SK-N-SH treated with all-trans-retinoic acid at 6 μM for 48 hours (cell line): ENCODE data around the gene PAIP2.

ENCODE experiments used
- ATAC-seq: fragments of 200-7000 bp; cut with Tn5 transposase; 3 replicates; pipeline ENCODE4 v1.9.1; 2020; ENCODE audit warnings: mild to moderate bottlenecking, moderate library complexity
- ARNTL ChIP-seq: fragments of 450-650 bp; formaldehyde crosslinking; IDR thresholded peaks from 2 replicates; pipeline ENCODE4 v1.5.0; 2020; ENCODE audit warnings: low read depth, mild to moderate bottlenecking, moderate library complexity, borderline replicate concordance
- BACH2 ChIP-seq: fragments of 250-450 bp; sonication (Bioruptor Pico); IDR thresholded peaks from 2 replicates; pipeline ENCODE4 v1.9.0; 2021; ENCODE audit warnings: mild to moderate bottlenecking, borderline replicate concordance
- CSDC2 ChIP-seq: fragments of 250-450 bp; sonication (Bioruptor Pico); IDR thresholded peaks from 2 replicates; pipeline ENCODE4 v1.5.0; 2020; ENCODE audit warnings: mild to moderate bottlenecking, moderate library complexity
- ESRRG ChIP-seq: fragments of 250-450 bp; sonication (Bioruptor Pico); IDR thresholded peaks from 2 replicates; pipeline ENCODE4 v1.6.1; 2021; ENCODE audit warnings: mild to moderate bottlenecking
- GLIS3 ChIP-seq: fragments of 250-450 bp; sonication (Bioruptor Pico); IDR thresholded peaks from 2 replicates; pipeline ENCODE4 v1.5.0; 2020; ENCODE audit warnings: mild to moderate bottlenecking, moderate library complexity
- OSR1 ChIP-seq: fragments of 250-450 bp; sonication (Bioruptor Pico); IDR thresholded peaks from 2 replicates; pipeline ENCODE4 v1.8.0; 2022; ENCODE audit warnings: moderate library complexity, mild to moderate bottlenecking, inconsistent platforms
- PPARA ChIP-seq: fragments of 250-450 bp; sonication (Bioruptor Pico); IDR thresholded peaks from 2 replicates; pipeline ENCODE4 v1.5.0; 2020; ENCODE audit warnings: mild to moderate bottlenecking, borderline replicate concordance
- RARB ChIP-seq: fragments of 250-450 bp; sonication (Bioruptor Pico); IDR thresholded peaks from 2 replicates; pipeline ENCODE4 v1.8.0; 2021; ENCODE audit warnings: mild to moderate bottlenecking, moderate library complexity
- SNAI2 ChIP-seq: fragments of 250-450 bp; sonication (Bioruptor Pico); IDR thresholded peaks from 2 replicates; pipeline ENCODE4 v1.5.0; 2020; ENCODE audit warnings: mild to moderate bottlenecking, moderate library complexity
- TOX ChIP-seq: fragments of 250-450 bp; sonication (Bioruptor Pico); IDR thresholded peaks from 2 replicates; pipeline ENCODE4 v1.8.0; 2021; ENCODE audit warnings: mild to moderate bottlenecking, moderate library complexity, borderline replicate concordance
- TSHZ2 ChIP-seq: fragments of 250-450 bp; sonication (Bioruptor Pico); IDR thresholded peaks from 2 replicates; pipeline ENCODE4 v1.5.0; 2020; ENCODE audit warnings: mild to moderate bottlenecking, moderate library complexity
- ZC3H10 ChIP-seq: fragments of 250-450 bp; sonication (Bioruptor Pico); IDR thresholded peaks from 2 replicates; pipeline ENCODE4 v1.5.1; 2021; ENCODE audit warnings: mild to moderate bottlenecking, moderate library complexity
- ZFP3 ChIP-seq: fragments of 250-450 bp; sonication (Bioruptor Pico); IDR thresholded peaks from 2 replicates; pipeline ENCODE4 v1.5.0; 2020; ENCODE audit warnings: mild to moderate bottlenecking, moderate library complexity
- ZFP30 ChIP-seq: fragments of 450-650 bp; formaldehyde crosslinking; IDR thresholded peaks from 2 replicates; pipeline ENCODE4 v1.5.0; 2022; ENCODE audit warnings: mild to moderate bottlenecking, moderate library complexity
- ZNF565 ChIP-seq: fragments of 450-650 bp; formaldehyde crosslinking; conservative IDR thresholded peaks from 2 replicates; pipeline ENCODE4 v1.5.0; 2020; ENCODE audit warnings: low read depth, mild to moderate bottlenecking, moderate library complexity
- ZNF70 ChIP-seq: fragments of 450-650 bp; formaldehyde crosslinking; IDR thresholded peaks from 2 replicates; pipeline ENCODE4 v1.5.0; 2020; ENCODE audit warnings: mild to moderate bottlenecking, moderate library complexity
- ZNF8 ChIP-seq: fragments of 450-650 bp; formaldehyde crosslinking; IDR thresholded peaks from 2 replicates; pipeline ENCODE4 v1.5.0; 2020; ENCODE audit warnings: mild to moderate bottlenecking, moderate library complexity
- TF ChIP-seq, protein P1 (sequence below): fragments of 250-450 bp; sonication (Bioruptor Pico); IDR thresholded peaks from 2 replicates; pipeline ENCODE4 v1.5.1; 2021; ENCODE audit warnings: mild to moderate bottlenecking, moderate library complexity
- TF ChIP-seq, protein P2 (sequence below): fragments of 250-450 bp; sonication (Bioruptor Pico); IDR thresholded peaks from 2 replicates; pipeline ENCODE4 v1.5.1; 2020; ENCODE audit warnings: low read depth, mild to moderate bottlenecking, moderate library complexity
- TF ChIP-seq, protein P3 (sequence below): fragments of 250-450 bp; sonication (Bioruptor Pico); IDR thresholded peaks from 2 replicates; pipeline ENCODE4 v1.8.0; 2021; ENCODE audit warnings: low read depth, mild to moderate bottlenecking, moderate library complexity, borderline replicate concordance
- TF ChIP-seq, protein P4 (sequence below): fragments of 250-450 bp; sonication (Bioruptor Pico); IDR thresholded peaks from 2 replicates; pipeline ENCODE4 v1.8.0; 2020; ENCODE audit warnings: mild to moderate bottlenecking, moderate library complexity, borderline replicate concordance

Gene PAIP2

DNA sequence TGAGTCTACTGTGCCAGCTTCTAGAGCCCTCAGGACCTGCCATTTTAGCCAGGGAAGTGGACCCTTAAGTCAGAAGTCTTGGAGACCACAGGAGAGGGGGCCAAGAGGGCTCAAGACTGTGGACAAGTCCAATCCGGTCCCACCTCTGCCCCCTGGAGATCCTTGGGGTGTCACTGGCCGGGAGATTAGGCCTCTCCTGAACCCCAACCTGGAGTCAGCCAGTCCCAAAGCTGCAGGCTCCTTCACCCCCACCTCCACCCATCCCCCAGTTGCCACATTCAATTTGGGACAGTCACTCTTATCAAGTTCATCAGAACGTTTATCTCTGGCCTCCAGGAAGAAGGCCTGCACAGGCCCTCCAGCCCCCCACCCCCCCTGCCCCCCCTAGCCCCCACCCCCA lies 41.2 kb downstream of the PAIP2 start (continued):
- TF ChIP-seq PPARA (CRISPR knock-in tag) (no peak), ARNTL (CRISPR knock-in tag) (no peak)

DNA sequence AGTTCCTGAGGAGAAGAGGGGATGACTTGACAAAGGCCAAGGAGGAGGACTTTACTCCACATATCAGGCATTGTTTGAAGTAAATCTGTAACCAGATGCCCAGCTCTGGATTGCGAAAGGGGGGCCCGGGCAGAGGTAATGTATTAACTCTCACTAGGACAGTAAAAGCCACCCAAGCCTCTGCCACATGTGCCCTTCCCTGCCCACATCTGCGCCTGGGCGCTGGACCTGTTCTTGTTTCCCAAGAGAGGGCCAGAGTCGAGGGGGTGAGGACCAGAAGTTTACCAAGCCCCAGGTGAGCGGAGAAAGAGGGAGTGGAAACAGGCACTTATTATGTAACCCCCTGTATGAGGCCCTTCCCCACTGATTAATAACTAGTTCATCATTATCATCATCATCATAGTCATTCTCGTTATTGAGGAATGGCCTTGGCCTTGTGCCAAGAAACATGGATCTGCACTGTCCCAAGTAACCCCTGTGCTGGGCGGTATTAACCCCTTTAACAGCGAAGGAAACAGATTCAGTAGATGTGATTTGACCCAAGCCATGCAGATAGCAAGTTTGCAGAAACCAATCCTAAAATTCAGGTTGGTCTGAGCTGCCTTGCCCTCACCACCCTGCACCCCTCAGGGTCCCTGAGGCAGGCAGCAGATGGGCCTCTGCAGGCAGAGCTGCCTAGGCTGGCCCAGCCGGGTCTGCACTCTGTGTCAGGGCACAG lies 41.8 kb downstream of the PAIP2 start, which contains the start of gene SLC23A1:
Gene SLC23A1, minus strand, starts transcription at position 23 of the 718 bp plus-strand sequence. CDS start 44 bp downstream, outside the sequence.
- no peak; the same call in 2 of the 3 replicates for ATAC-seq

GRCh38 chr5:139383993-139384590 lies 42.4 kb downstream of the PAIP2 start:
- no peak for ATAC-seq
- TF ChIP-seq ZC3H10 (CRISPR knock-in tag), result no peak
- no peak for TF ChIP-seq PPARA (CRISPR knock-in tag)
- TF ChIP-seq ZFP30 (CRISPR knock-in tag), result no peak
- TF ChIP-seq CSDC2, result no peak
- no peak for TF ChIP-seq RARB (CRISPR knock-in tag)
- no peak for TF ChIP-seq OSR1 (CRISPR knock-in tag)
- no peak for TF ChIP-seq GLIS3 (CRISPR knock-in tag)
- no peak for TF ChIP-seq ESRRG
- no peak for TF ChIP-seq SNAI2 (CRISPR knock-in tag)
- TF ChIP-seq, protein P1, sequence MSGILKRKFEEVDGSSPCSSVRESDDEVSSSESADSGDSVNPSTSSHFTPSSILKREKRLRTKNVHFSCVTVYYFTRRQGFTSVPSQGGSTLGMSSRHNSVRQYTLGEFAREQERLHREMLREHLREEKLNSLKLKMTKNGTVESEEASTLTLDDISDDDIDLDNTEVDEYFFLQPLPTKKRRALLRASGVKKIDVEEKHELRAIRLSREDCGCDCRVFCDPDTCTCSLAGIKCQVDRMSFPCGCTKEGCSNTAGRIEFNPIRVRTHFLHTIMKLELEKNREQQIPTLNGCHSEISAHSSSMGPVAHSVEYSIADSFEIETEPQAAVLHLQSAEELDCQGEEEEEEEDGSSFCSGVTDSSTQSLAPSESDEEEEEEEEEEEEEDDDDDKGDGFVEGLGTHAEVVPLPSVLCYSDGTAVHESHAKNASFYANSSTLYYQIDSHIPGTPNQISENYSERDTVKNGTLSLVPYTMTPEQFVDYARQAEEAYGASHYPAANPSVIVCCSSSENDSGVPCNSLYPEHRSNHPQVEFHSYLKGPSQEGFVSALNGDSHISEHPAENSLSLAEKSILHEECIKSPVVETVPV (CRISPR knock-in tag), result no peak
- TF ChIP-seq BACH2, result no peak

More for the DNA sequence above, 41.8 kb downstream of the PAIP2 start, which contains the start of gene SLC23A1:
- TF ChIP-seq TOX, result no peak
- TF ChIP-seq ZNF70 (CRISPR knock-in tag), result no peak
- TF ChIP-seq, protein P1 (CRISPR knock-in tag), result no peak
- TF ChIP-seq OSR1 (CRISPR knock-in tag), result no peak
- no peak for TF ChIP-seq ZFP3 (CRISPR knock-in tag)
- no peak for TF ChIP-seq TSHZ2 (CRISPR knock-in tag)
- no peak for TF ChIP-seq ZNF565 (CRISPR knock-in tag)
- no peak for TF ChIP-seq ZNF8 (CRISPR knock-in tag)
- no peak for TF ChIP-seq CSDC2
- TF ChIP-seq, protein P2, sequence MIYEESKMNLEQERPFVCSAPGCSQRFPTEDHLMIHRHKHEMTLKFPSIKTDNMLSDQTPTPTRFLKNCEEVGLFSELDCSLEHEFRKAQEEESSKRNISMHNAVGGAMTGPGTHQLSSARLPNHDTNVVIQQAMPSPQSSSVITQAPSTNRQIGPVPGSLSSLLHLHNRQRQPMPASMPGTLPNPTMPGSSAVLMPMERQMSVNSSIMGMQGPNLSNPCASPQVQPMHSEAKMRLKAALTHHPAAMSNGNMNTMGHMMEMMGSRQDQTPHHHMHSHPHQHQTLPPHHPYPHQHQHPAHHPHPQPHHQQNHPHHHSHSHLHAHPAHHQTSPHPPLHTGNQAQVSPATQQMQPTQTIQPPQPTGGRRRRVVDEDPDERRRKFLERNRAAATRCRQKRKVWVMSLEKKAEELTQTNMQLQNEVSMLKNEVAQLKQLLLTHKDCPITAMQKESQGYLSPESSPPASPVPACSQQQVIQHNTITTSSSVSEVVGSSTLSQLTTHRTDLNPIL, result no peak
- TF ChIP-seq, protein P3, sequence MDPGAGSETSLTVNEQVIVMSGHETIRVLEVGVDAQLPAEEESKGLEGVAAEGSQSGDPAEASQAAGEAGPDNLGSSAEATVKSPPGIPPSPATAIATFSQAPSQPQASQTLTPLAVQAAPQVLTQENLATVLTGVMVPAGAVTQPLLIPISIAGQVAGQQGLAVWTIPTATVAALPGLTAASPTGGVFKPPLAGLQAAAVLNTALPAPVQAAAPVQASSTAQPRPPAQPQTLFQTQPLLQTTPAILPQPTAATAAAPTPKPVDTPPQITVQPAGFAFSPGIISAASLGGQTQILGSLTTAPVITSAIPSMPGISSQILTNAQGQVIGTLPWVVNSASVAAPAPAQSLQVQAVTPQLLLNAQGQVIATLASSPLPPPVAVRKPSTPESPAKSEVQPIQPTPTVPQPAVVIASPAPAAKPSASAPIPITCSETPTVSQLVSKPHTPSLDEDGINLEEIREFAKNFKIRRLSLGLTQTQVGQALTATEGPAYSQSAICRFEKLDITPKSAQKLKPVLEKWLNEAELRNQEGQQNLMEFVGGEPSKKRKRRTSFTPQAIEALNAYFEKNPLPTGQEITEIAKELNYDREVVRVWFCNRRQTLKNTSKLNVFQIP (CRISPR knock-in tag), result no peak
- TF ChIP-seq, protein P4, sequence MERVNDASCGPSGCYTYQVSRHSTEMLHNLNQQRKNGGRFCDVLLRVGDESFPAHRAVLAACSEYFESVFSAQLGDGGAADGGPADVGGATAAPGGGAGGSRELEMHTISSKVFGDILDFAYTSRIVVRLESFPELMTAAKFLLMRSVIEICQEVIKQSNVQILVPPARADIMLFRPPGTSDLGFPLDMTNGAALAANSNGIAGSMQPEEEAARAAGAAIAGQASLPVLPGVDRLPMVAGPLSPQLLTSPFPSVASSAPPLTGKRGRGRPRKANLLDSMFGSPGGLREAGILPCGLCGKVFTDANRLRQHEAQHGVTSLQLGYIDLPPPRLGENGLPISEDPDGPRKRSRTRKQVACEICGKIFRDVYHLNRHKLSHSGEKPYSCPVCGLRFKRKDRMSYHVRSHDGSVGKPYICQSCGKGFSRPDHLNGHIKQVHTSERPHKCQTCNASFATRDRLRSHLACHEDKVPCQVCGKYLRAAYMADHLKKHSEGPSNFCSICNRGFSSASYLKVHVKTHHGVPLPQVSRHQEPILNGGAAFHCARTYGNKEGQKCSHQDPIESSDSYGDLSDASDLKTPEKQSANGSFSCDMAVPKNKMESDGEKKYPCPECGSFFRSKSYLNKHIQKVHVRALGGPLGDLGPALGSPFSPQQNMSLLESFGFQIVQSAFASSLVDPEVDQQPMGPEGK, result no peak
- no peak for TF ChIP-seq SNAI2 (CRISPR knock-in tag)
